Body of pancreas (tissue), 4 donors: ENCODE results near the gene EIF4E.

Experiments
- POLR2A ChIP-seq, 3 donors: fragments of 450-650 bp; IDR thresholded peaks; one replicate each; pipeline ENCODE4 v1.6.1; 2016; ENCODE audit warnings: antibody characterized with exemption in 3 of 3, mild to moderate bottlenecking in 2 of 3
- TF ChIP-seq, protein P1 (sequence below), 7 experiments: fragments of 450-650 bp in 4 of 7; fragments of 200-600 bp in 3 of 7; sonication (generic) in 3 of 7; IDR thresholded peaks; one replicate each; pipeline ENCODE4 v1.5.1; 2016 to 2019; ENCODE audit warnings: antibody characterized with exemption in 7 of 7

DNA sequence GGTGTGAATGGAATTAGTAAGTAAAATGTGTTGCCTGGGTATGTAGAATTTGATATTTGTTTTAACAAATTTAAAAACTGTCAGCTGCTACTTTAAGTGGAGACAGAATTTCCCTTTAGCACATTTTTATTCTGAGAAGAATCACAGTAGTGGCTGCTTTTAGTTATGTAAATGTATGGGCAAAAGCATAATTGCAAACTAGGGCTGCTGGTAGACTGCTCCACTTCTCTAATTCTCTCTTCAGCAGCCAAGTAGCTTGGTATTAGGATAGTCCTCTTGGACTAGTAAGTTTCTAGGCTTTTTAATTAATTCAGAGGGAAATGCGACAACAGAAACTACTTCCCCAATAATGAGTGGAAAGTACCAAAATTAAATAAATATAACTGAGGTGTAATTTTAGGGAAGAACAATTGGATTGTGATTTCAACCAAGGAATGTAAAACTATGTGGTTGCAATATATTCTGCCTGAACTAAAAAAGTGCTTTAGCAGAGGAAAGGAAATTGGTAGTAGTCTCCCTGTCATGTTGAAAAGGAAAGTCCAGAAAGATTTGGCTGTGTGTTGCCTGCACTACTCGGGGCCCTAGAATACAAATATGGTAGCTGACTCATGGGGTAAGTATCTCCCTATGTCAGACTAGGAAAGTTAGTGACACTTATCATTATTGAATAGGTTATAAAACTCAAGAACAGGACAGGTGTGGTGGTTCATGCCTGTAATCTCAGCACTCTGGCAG lies 9.2 kb upstream of the EIF4E start:
- TF ChIP-seq, protein P1, sequence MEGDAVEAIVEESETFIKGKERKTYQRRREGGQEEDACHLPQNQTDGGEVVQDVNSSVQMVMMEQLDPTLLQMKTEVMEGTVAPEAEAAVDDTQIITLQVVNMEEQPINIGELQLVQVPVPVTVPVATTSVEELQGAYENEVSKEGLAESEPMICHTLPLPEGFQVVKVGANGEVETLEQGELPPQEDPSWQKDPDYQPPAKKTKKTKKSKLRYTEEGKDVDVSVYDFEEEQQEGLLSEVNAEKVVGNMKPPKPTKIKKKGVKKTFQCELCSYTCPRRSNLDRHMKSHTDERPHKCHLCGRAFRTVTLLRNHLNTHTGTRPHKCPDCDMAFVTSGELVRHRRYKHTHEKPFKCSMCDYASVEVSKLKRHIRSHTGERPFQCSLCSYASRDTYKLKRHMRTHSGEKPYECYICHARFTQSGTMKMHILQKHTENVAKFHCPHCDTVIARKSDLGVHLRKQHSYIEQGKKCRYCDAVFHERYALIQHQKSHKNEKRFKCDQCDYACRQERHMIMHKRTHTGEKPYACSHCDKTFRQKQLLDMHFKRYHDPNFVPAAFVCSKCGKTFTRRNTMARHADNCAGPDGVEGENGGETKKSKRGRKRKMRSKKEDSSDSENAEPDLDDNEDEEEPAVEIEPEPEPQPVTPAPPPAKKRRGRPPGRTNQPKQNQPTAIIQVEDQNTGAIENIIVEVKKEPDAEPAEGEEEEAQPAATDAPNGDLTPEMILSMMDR (IDR thresholded peaks at IDR 0.05), result no peak
- no peak for TF ChIP-seq POLR2A (IDR thresholded peaks at IDR 0.05)
